PC-9 (cell line): Measurements from ENCODE around the gene CISD3.

Experiments
- EZH2 ChIP-seq: fragments of 200-600 bp; sonication (generic); IDR thresholded peaks from 2 replicates; pipeline ENCODE4 v1.8.0; 2017; ENCODE audit warnings: antibody characterized with exemption, low read depth
- TF ChIP-seq, protein P1 (sequence below): fragments of 200-600 bp; sonication (generic); conservative IDR thresholded peaks from 2 replicates; pipeline ENCODE4 v1.6.1; 2017; ENCODE audit warnings: mixed run types, antibody characterized with exemption, mild to moderate bottlenecking, moderate library complexity

DNA sequence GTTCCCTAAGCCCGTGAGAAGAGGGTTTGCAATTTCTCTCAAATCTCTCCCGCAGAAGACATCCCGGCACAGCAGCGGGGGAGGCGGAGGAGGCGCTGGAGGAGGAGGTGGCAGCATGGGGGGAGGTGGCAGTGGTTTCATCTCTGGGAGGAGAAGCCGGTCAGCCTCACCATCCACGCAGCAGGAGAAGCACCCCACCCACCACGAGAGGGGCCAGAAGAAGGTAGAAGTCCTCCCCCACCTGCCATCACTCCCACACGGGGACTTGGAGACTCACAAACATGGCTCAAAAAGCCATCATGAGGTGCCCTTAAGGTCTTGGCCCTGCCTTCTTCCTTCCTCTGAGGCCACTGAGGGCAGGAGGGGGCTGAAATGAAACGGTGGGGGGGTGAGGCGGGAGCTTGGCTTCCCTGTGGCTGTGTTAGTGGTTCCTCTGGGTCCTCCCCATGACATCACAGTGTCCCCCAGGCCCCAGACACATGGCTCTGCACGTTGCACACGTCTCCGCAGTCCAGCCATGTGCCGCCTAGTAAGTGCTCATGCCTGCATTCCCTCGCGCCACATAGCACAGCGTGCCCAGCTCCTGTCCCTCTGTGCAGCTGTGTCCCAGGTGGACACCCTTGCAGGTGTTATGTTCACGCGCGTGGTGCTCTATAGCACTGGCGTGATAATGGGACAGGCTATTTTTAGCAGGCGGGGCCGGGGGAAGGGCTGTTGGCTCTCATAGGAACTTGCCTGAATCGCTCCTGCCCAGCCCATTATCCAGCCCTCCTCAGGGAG lies 18.2 kb upstream of the CISD3 start:
- TF ChIP-seq, protein P1, sequence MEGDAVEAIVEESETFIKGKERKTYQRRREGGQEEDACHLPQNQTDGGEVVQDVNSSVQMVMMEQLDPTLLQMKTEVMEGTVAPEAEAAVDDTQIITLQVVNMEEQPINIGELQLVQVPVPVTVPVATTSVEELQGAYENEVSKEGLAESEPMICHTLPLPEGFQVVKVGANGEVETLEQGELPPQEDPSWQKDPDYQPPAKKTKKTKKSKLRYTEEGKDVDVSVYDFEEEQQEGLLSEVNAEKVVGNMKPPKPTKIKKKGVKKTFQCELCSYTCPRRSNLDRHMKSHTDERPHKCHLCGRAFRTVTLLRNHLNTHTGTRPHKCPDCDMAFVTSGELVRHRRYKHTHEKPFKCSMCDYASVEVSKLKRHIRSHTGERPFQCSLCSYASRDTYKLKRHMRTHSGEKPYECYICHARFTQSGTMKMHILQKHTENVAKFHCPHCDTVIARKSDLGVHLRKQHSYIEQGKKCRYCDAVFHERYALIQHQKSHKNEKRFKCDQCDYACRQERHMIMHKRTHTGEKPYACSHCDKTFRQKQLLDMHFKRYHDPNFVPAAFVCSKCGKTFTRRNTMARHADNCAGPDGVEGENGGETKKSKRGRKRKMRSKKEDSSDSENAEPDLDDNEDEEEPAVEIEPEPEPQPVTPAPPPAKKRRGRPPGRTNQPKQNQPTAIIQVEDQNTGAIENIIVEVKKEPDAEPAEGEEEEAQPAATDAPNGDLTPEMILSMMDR: no peak
- TF ChIP-seq EZH2: no peak
